Sigmoid colon (tissue), 4 donors: Measurements from ENCODE around the gene SCART1.

ENCODE experiments used
- CTCF ChIP-seq, 4 experiments: fragments of 450-650 bp in 3 of 4; fragments of 200-600 bp in 1 of 4; IDR thresholded peaks; one replicate each; pipeline ENCODE4 v1.5.1; 2016 to 2019; ENCODE audit warnings: antibody characterized with exemption in 4 of 4, mild to moderate bottlenecking in 3 of 4, moderate library complexity in 2 of 4
- POLR2A ChIP-seq, 2 donors: fragments of 450-650 bp; IDR thresholded peaks; one replicate each; pipeline ENCODE4 v1.6.1; 2016; ENCODE audit warnings: antibody characterized with exemption in 2 of 2, mild to moderate bottlenecking in 2 of 2, moderate library complexity in 2 of 2
- POLR2AphosphoS5 ChIP-seq, 4 donors: sonication (generic); formaldehyde crosslinking; IDR thresholded peaks; one replicate each; pipeline ENCODE4 v1.6.1; 2017; ENCODE audit warnings: antibody characterized with exemption in 4 of 4

DNA sequence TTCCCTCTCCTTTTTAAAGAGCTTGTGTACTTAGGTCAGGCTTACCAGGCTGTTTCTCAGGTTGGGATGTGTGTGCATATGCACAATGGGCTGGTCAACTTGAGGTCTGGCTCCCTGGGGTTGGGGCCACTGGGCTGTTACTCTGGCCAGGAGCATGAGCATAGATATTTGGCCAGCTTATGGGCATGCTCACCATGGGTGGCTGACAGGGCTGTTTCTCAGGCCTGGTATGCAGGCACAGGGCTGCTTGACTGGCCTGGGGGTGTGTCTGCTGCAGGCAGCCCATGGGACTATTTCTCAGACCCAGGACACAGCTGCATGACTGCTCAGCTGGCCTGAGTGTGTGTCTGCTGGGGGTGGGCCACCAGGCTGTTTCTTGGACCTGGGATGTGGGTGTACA, 34.6 kb downstream of the SCART1 start:
- TF ChIP-seq CTCF (IDR thresholded peaks at IDR 0.05) (no peak), POLR2A (IDR thresholded peaks at IDR 0.05) (no peak), POLR2AphosphoS5 (IDR thresholded peaks at IDR 0.05) (no peak)
